SK-N-SH treated with all-trans-retinoic acid at 6 μM for 48 hours (cell line): Measurements from ENCODE around the gene BACH2.

Source experiments
- ATAC-seq: fragments of 200-7000 bp; cut with Tn5 transposase; 3 replicates; pipeline ENCODE4 v1.9.1; 2020; ENCODE audit warnings: mild to moderate bottlenecking, moderate library complexity
- ARNTL ChIP-seq: fragments of 450-650 bp; formaldehyde crosslinking; IDR thresholded peaks from 2 replicates; pipeline ENCODE4 v1.5.0; 2020; ENCODE audit warnings: low read depth, mild to moderate bottlenecking, moderate library complexity, borderline replicate concordance
- BACH2 ChIP-seq: fragments of 250-450 bp; sonication (Bioruptor Pico); IDR thresholded peaks from 2 replicates; pipeline ENCODE4 v1.9.0; 2021; ENCODE audit warnings: mild to moderate bottlenecking, borderline replicate concordance
- ISL1 ChIP-seq: fragments of 250-450 bp; sonication (Bioruptor Pico); IDR thresholded peaks from 2 replicates; pipeline ENCODE4 v2.1.2; 2022; ENCODE audit warnings: mild to moderate bottlenecking, moderate library complexity
- OSR1 ChIP-seq: fragments of 250-450 bp; sonication (Bioruptor Pico); IDR thresholded peaks from 2 replicates; pipeline ENCODE4 v1.8.0; 2022; ENCODE audit warnings: moderate library complexity, mild to moderate bottlenecking, inconsistent platforms
- PPARA ChIP-seq: fragments of 250-450 bp; sonication (Bioruptor Pico); IDR thresholded peaks from 2 replicates; pipeline ENCODE4 v1.5.0; 2020; ENCODE audit warnings: mild to moderate bottlenecking, borderline replicate concordance
- RARB ChIP-seq: fragments of 250-450 bp; sonication (Bioruptor Pico); IDR thresholded peaks from 2 replicates; pipeline ENCODE4 v1.8.0; 2021; ENCODE audit warnings: mild to moderate bottlenecking, moderate library complexity
- SNAI2 ChIP-seq: fragments of 250-450 bp; sonication (Bioruptor Pico); IDR thresholded peaks from 2 replicates; pipeline ENCODE4 v1.5.0; 2020; ENCODE audit warnings: mild to moderate bottlenecking, moderate library complexity
- TCF4 ChIP-seq: fragments of 250-450 bp; sonication (Bioruptor Pico); IDR thresholded peaks from 2 replicates; pipeline ENCODE4 v1.8.0; 2021; ENCODE audit warnings: mild to moderate bottlenecking, moderate library complexity, borderline replicate concordance
- TOX ChIP-seq: fragments of 250-450 bp; sonication (Bioruptor Pico); IDR thresholded peaks from 2 replicates; pipeline ENCODE4 v1.8.0; 2021; ENCODE audit warnings: mild to moderate bottlenecking, moderate library complexity, borderline replicate concordance
- ZC3H10 ChIP-seq: fragments of 250-450 bp; sonication (Bioruptor Pico); IDR thresholded peaks from 2 replicates; pipeline ENCODE4 v1.5.1; 2021; ENCODE audit warnings: mild to moderate bottlenecking, moderate library complexity
- ZFP3 ChIP-seq: fragments of 250-450 bp; sonication (Bioruptor Pico); IDR thresholded peaks from 2 replicates; pipeline ENCODE4 v1.5.0; 2020; ENCODE audit warnings: mild to moderate bottlenecking, moderate library complexity
- ZFP30 ChIP-seq: fragments of 450-650 bp; formaldehyde crosslinking; IDR thresholded peaks from 2 replicates; pipeline ENCODE4 v1.5.0; 2022; ENCODE audit warnings: mild to moderate bottlenecking, moderate library complexity
- ZNF565 ChIP-seq: fragments of 450-650 bp; formaldehyde crosslinking; conservative IDR thresholded peaks from 2 replicates; pipeline ENCODE4 v1.5.0; 2020; ENCODE audit warnings: low read depth, mild to moderate bottlenecking, moderate library complexity
- ZNF70 ChIP-seq: fragments of 450-650 bp; formaldehyde crosslinking; IDR thresholded peaks from 2 replicates; pipeline ENCODE4 v1.5.0; 2020; ENCODE audit warnings: mild to moderate bottlenecking, moderate library complexity
- TF ChIP-seq, protein P1 (sequence below): fragments of 250-450 bp; sonication (Bioruptor Pico); IDR thresholded peaks from 2 replicates; pipeline ENCODE4 v1.8.0; 2021; ENCODE audit warnings: low read depth, mild to moderate bottlenecking, moderate library complexity, borderline replicate concordance
- TF ChIP-seq, protein P2 (sequence below): fragments of 250-450 bp; sonication (Bioruptor Pico); IDR thresholded peaks from 2 replicates; pipeline ENCODE4 v1.5.0; 2020; ENCODE audit warnings: mild to moderate bottlenecking, moderate library complexity
- TF ChIP-seq, protein P3 (sequence below): fragments of 250-450 bp; sonication (Bioruptor Pico); IDR thresholded peaks from 2 replicates; pipeline ENCODE4 v1.5.1; 2021; ENCODE audit warnings: mild to moderate bottlenecking, moderate library complexity

Gene BACH2

DNA sequence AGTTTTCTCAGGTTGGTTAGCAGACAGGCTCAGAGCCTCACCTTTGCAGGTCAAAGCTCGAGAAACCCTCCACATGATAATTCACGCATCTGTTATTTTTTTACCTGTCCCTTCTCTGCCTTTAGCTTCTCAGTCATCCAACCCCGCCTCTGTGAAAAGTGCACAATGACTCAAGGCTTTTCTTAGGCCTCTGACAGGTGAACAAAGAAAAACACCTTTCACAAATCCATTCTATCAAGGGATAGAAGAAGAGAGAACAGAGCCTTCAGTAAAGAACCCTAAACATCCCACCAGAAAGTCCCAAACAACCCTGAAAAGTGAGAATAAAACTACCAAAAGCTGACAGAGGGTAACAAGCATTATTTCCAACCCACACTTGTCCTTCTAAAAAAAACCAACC lies 224.1 kb downstream of the BACH2 start:
- no peak for TF ChIP-seq OSR1 (CRISPR knock-in tag)
- TF ChIP-seq ZFP3: no peak
- no peak for TF ChIP-seq BACH2 (CRISPR knock-in tag)
- no peak for TF ChIP-seq ARNTL (CRISPR knock-in tag)
- TF ChIP-seq TCF4: no peak
- TF ChIP-seq ISL1 (CRISPR knock-in tag): no peak
- no peak for TF ChIP-seq SNAI2
- TF ChIP-seq, protein P1, sequence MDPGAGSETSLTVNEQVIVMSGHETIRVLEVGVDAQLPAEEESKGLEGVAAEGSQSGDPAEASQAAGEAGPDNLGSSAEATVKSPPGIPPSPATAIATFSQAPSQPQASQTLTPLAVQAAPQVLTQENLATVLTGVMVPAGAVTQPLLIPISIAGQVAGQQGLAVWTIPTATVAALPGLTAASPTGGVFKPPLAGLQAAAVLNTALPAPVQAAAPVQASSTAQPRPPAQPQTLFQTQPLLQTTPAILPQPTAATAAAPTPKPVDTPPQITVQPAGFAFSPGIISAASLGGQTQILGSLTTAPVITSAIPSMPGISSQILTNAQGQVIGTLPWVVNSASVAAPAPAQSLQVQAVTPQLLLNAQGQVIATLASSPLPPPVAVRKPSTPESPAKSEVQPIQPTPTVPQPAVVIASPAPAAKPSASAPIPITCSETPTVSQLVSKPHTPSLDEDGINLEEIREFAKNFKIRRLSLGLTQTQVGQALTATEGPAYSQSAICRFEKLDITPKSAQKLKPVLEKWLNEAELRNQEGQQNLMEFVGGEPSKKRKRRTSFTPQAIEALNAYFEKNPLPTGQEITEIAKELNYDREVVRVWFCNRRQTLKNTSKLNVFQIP: no peak
- TF ChIP-seq, protein P2, sequence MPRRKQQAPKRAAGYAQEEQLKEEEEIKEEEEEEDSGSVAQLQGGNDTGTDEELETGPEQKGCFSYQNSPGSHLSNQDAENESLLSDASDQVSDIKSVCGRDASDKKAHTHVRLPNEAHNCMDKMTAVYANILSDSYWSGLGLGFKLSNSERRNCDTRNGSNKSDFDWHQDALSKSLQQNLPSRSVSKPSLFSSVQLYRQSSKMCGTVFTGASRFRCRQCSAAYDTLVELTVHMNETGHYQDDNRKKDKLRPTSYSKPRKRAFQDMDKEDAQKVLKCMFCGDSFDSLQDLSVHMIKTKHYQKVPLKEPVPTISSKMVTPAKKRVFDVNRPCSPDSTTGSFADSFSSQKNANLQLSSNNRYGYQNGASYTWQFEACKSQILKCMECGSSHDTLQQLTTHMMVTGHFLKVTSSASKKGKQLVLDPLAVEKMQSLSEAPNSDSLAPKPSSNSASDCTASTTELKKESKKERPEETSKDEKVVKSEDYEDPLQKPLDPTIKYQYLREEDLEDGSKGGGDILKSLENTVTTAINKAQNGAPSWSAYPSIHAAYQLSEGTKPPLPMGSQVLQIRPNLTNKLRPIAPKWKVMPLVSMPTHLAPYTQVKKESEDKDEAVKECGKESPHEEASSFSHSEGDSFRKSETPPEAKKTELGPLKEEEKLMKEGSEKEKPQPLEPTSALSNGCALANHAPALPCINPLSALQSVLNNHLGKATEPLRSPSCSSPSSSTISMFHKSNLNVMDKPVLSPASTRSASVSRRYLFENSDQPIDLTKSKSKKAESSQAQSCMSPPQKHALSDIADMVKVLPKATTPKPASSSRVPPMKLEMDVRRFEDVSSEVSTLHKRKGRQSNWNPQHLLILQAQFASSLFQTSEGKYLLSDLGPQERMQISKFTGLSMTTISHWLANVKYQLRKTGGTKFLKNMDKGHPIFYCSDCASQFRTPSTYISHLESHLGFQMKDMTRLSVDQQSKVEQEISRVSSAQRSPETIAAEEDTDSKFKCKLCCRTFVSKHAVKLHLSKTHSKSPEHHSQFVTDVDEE (CRISPR knock-in tag): no peak
- TF ChIP-seq ZFP30 (CRISPR knock-in tag): no peak
- ATAC-seq: no peak

DNA sequence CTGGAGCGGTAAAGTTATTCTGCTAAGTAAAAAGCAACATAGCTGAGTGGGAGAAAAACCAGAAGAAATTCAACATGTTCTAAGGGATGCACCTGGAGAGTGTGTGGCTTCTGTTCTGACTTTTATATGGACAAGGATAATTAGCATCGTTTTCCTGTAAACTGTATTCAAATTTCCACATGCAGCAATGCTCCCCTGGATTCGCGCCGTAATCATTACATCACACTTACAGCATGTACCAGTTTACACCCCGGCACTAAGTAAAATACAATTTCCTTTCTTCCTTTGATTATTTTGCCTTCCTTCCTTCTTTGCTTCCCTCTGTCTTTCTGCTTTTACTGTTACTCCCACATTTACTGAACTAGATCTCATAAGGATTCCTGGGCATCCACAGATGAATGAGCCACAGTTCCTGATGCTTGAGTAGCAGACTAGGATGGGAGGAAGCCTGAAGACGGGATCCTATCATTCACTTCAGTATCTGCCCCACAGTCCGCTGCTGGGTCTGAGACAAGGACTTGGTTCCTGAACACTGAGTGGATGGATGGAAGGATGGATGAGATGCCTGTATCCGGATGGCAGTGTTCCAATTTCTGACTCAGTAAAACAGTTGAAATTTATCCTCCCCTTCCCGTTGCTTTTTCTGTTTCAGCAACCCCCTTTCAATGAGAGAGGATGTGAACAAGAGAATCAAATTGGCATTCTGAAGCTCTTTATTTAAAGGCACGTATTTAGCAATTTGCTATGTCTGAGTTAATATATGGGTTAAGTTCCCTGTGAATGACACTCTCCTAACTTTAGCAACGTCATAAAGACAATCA lies 227.7 kb downstream of the BACH2 start:
- TF ChIP-seq, protein P2 (CRISPR knock-in tag): no peak
- TF ChIP-seq, protein P3, sequence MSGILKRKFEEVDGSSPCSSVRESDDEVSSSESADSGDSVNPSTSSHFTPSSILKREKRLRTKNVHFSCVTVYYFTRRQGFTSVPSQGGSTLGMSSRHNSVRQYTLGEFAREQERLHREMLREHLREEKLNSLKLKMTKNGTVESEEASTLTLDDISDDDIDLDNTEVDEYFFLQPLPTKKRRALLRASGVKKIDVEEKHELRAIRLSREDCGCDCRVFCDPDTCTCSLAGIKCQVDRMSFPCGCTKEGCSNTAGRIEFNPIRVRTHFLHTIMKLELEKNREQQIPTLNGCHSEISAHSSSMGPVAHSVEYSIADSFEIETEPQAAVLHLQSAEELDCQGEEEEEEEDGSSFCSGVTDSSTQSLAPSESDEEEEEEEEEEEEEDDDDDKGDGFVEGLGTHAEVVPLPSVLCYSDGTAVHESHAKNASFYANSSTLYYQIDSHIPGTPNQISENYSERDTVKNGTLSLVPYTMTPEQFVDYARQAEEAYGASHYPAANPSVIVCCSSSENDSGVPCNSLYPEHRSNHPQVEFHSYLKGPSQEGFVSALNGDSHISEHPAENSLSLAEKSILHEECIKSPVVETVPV (CRISPR knock-in tag): no peak
- TF ChIP-seq, protein P1: no peak
- no peak for TF ChIP-seq ZC3H10
- no peak for TF ChIP-seq ARNTL (CRISPR knock-in tag)
- no peak for TF ChIP-seq TOX (CRISPR knock-in tag)
- no peak for TF ChIP-seq ZFP3
- TF ChIP-seq ZNF565 (CRISPR knock-in tag): no peak
- TF ChIP-seq RARB (CRISPR knock-in tag): no peak
- TF ChIP-seq, all 23 proteins: peak for 0
- ATAC-seq: peak; percentile 71

DNA sequence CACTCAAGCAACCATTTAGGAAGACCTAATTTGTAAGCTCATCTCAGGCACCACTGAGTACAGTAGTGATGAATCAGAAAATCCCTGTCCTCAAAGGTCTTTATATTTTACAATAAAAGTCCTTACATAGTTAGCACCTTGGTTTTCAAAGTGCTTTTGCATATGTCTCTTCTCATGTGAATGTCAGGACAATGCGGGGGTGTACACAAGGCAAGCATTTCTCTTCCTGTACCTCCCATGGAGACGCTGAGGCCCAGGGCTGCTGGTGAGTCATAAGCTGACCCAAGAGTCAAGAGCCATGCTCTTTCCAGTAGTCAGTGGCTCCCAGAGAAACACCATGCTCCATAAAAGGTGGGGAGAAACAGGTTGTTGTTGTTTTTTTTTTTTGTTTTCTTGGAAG lies 228.4 kb downstream of the BACH2 start:
- 0 out of 2 replicates have a peak, but pooled peaks have one; percentile 5 for TF ChIP-seq ISL1 (CRISPR knock-in tag)
- TF ChIP-seq ZNF70 (CRISPR knock-in tag): no peak
- TF ChIP-seq PPARA (CRISPR knock-in tag): no peak
- TF ChIP-seq SNAI2: no peak
- TF ChIP-seq, protein P1: no peak
- peak; percentile 90 for ATAC-seq
